ENCODE results near the gene WNT3A. TPM values are rescaled to one million over a fixed set of nuclear protein-coding genes. Genes with fewer than 3 reads are reported as not detected.

WNT3A gene
- total RNA-seq, 3 donors from 2014 or later, result not detected

DNA sequence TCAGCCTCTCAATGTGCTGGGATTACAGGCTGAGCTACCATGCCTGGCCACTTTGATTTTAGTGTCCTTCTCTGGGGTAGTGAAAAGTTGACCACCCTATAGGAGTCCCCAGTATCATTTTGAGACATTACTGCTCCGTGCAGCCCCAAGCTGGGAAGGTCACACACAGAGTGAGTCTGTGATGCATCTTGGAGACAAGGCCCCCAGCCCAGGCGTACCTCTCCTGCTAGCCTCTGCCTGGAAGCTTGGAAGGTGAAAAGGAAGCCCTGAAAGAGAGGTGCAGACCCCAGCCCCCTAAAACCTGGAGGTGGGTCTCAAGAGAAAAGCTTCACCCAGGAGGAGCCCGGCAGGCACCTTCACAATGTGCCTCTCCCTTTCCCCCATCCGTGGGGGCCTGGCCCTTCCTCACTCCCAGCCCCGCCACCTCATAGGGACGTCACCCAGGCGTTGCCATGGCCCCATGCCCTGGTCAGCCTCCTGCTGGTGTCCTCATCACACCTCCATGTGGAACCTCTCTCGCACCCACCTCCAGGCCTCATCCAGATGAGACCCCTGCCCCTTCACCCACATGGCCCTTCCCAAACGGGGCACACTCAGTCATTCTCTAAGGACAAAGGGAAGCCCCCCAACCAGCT, 70.1 kb downstream of the WNT3A start:
- ATAC-seq, result no peak
- DNase-seq, result no peak
- no peaks in the 10 kb centered on the region for H3K36me3 ChIP-seq (ENCODE audit: low read depth)
- intact Hi-C loops (cut with DNase I, micrococcal nuclease), result no loop called here
- H3K4me3 ChIP-seq, result no peak overlapping the region
- peaks cover 6% of the 10 kb centered on the region for H3K4me1 ChIP-seq (ENCODE audit: low read depth)
- no peaks in the 10 kb centered on the region for H3K9me3 ChIP-seq
- TF ChIP-seq, protein P1, sequence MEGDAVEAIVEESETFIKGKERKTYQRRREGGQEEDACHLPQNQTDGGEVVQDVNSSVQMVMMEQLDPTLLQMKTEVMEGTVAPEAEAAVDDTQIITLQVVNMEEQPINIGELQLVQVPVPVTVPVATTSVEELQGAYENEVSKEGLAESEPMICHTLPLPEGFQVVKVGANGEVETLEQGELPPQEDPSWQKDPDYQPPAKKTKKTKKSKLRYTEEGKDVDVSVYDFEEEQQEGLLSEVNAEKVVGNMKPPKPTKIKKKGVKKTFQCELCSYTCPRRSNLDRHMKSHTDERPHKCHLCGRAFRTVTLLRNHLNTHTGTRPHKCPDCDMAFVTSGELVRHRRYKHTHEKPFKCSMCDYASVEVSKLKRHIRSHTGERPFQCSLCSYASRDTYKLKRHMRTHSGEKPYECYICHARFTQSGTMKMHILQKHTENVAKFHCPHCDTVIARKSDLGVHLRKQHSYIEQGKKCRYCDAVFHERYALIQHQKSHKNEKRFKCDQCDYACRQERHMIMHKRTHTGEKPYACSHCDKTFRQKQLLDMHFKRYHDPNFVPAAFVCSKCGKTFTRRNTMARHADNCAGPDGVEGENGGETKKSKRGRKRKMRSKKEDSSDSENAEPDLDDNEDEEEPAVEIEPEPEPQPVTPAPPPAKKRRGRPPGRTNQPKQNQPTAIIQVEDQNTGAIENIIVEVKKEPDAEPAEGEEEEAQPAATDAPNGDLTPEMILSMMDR (IDR thresholded peaks at IDR 0.05), result no peak

DNA sequence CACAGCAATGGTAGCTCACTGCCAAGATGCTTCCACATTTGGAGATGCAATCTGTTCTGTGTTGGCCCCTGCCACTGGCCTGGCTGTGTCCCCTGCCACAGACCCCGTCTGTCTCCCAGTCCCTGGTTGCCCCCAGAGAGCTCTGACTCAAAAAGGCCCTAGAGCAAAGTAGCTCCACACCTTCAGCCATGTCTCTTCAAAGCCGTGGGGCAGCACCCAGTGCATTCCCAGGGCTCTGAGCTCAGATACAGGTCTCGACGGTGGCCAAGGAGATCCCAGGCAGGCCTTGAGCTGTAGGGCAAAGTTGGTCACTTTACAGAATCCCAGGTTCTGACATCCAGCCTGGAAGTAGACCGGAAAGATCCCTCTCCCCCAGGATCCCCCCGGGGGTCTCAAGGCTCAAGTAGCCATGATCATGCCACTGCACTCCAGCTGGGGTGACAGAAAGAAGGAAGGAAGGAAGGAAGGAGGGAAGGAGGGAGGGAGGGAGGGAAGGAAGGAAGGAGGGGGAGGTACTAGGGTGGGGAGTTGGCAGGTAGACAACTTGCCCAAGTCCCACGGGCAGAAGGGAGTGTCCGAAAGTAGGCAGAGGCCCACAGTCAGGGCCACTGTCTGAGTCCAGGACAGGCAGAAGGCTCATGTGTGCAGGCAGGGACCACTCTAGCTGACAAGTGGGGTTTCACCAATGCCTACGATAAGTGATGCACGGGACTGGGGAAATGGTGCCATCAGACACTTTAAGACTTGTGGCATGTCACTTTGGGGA, 71.0 kb downstream of the WNT3A start:
- no peak overlapping the region for H3K4me3 ChIP-seq
- intact Hi-C loops (cut with DNase I, micrococcal nuclease), result no loop called here
- TF ChIP-seq, protein P1 (IDR thresholded peaks at IDR 0.05), result no peak
- DNase-seq (no peak), ATAC-seq (no peak)
- H3K36me3 ChIP-seq (ENCODE audit: low read depth), result no peaks in the 10 kb centered on the region
- H3K4me1 ChIP-seq (ENCODE audit: low read depth), result peaks cover 6% of the 10 kb centered on the region
- H3K9me3 ChIP-seq, result no peaks in the 10 kb centered on the region

DNA sequence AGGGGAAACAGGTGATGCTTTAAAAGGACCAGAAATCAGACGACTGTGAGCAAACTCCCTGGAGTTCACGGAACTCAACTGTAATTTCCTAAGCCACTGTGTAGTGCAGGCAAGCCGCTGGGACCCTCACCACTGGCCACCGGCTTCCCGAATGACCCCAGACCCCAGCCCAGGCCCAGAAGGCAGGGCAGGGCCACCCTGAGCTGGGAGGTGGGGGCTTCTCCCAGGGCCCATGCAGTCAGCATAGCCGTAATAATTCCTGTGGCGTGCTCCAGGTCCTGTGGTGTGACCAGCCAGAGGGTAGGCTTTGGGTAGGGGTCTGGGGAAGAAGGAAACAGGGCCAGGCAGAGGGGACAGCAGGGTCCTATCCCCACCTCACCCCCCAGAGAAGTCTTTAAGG, 72.2 kb downstream of the WNT3A start:
- Histone ChIP-seq H3K36me3 (ENCODE audit: low read depth) (no peaks in the 10 kb centered on the region), H3K4me1 (ENCODE audit: low read depth) (peaks cover 7% of the 10 kb centered on the region), H3K4me3 (no peak overlapping the region), H3K9me3 (no peaks in the 10 kb centered on the region)
- DNase-seq (no peak), ATAC-seq (no peak)
- intact Hi-C loops (cut with DNase I, micrococcal nuclease), result no loop called here
- TF ChIP-seq, protein P1 (IDR thresholded peaks at IDR 0.05), result no peak

DNA sequence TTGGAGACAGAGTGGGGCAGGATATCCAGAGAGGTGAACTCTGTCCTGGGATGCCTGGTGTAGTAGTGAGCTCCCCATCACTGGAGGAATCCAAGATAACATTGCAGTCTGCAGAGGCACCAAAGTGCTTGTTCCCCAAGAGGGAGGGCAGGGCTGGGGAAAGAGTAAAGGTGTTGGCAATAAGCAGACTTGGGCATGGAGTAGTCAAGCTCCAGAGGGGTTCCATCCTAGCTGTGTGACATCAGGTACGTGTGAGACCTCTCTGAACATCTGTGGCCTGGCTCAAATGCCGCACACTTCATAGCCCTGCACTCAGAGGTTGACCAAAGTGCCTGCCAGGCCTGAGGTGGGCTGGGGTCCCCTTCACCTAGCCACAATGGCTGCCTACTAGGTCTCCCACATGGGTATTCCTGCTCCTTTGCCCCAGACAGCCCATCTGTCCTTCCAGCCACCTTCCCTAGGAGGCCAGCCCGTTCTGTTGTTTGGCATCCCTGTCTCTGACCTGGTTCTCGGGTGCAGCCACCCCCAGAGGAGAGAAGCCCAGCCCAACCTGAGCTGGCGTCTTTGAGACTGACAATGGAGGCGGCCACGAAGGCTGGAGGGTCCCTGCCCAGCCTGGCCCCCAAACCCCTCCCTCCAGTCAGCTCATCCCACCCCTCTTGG, 72.9 kb downstream of the WNT3A start:
- TF ChIP-seq, protein P1 (IDR thresholded peaks at IDR 0.05), result no peak
- H3K4me3 ChIP-seq, result no peak overlapping the region
- DNase-seq (peak in 2 of 3 donors; percentile 31 to 46), ATAC-seq (no peak)
- intact Hi-C loops (cut with DNase I, micrococcal nuclease), result no loop called here
- no peaks in the 10 kb centered on the region for H3K9me3 ChIP-seq
- no peaks in the 10 kb centered on the region for H3K36me3 ChIP-seq (ENCODE audit: low read depth)
- H3K4me1 ChIP-seq (ENCODE audit: low read depth), result peaks cover 14% of the 10 kb centered on the region

DNA sequence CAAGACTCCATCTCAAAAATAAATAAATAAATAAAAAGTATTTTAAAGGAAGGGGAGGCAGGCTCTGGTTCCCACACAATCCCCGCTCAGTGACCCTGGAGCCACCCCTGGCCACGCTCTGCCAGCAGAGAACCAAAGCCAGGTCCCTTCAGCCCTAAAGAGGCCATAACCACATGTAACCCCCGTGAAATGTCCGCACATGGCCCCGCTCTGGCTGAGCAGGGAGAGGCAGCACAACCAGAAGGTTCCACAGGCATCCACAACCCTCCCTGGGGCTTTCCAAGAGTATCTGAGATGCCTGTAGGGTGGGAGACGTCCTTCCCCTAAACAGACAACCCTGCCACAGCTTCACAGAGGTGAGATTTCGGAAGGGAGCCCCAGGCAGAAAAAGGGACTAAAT, 74.3 kb downstream of the WNT3A start:
- intact Hi-C loops (cut with DNase I, micrococcal nuclease), result no loop called here
- TF ChIP-seq, protein P1 (IDR thresholded peaks at IDR 0.05), result no peak

More for the DNA sequence above, 74.3 kb downstream of the WNT3A start:
- peak in 2 of 3 donors; percentile 38 to 51 for DNase-seq
- peaks cover 28% of the 10 kb centered on the region for H3K4me1 ChIP-seq (ENCODE audit: low read depth)
- ATAC-seq, result no peak
- H3K4me3 ChIP-seq, result no peak overlapping the region
- no peaks in the 10 kb centered on the region for H3K9me3 ChIP-seq
- H3K36me3 ChIP-seq (ENCODE audit: low read depth), result no peaks in the 10 kb centered on the region
